Gastrocnemius medialis (tissue), 4 donors: Measurements from ENCODE around the gene SPTBN1. TPM values are rescaled to one million over a fixed set of nuclear protein-coding genes. Genes with fewer than 3 reads are reported as not detected.
A peak's percentile ranks its signal among the peaks of the same experiment; 100 is the strongest.

ENCODE experiments used
- ATAC-seq, 2 donors: fragments of 150-250 bp; one replicate each; pipeline ENCODE4 v1.9.1; 2016
- DNase-seq, 2 donors: peaks; one replicate each; pipeline ENCODE4 v3.0.0-alpha.2; 2019
- H3K27ac ChIP-seq, 4 donors: fragments of 200-600 bp; sonication (generic); 1 replicate in 1 of 4; 2 replicates in 3 of 4; pipeline ENCODE4 v1.5.1; 2016 to 2018; ENCODE audit warnings: mild to moderate bottlenecking in 2 of 4, moderate library complexity in 1 of 4
- H3K27me3 ChIP-seq, 3 donors: fragments of 200-600 bp; sonication (generic) in 2 of 3; 1 replicate in 1 of 3; 2 replicates in 2 of 3; pipeline versions ENCODE4 v1.5.1 to v1.6.0; 2016 to 2019; ENCODE audit warnings: mild to moderate bottlenecking in 1 of 3, moderate library complexity in 1 of 3
- H3K36me3 ChIP-seq, 2 donors: fragments of 200-600 bp; sonication (generic) in 1 of 2; one replicate each; pipeline ENCODE4 v1.5.1; 2017 to 2018
- H3K4me1 ChIP-seq, 2 donors: fragments of 200-600 bp; sonication (generic) in 1 of 2; one replicate each; pipeline ENCODE4 v1.5.1; 2016 to 2017; ENCODE audit warnings: mild to moderate bottlenecking in 2 of 2
- H3K4me3 ChIP-seq, 4 donors: fragments of 200-600 bp; sonication (generic) in 3 of 4; 1 replicate in 1 of 4; 2 replicates in 3 of 4; pipeline ENCODE4 v1.5.1; 2016 to 2019; ENCODE audit warnings: mild to moderate bottlenecking in 2 of 4
- H3K9me3 ChIP-seq, 3 donors: fragments of 200-600 bp; sonication (generic) in 2 of 3; 1 replicate in 1 of 3; 2 replicates in 2 of 3; pipeline ENCODE4 v1.5.1; 2016 to 2019
- POLR2A ChIP-seq, 2 donors: fragments of 450-650 bp; IDR thresholded peaks; one replicate each; pipeline ENCODE4 v1.6.1; 2017; ENCODE audit warnings: antibody characterized with exemption in 2 of 2, mild to moderate bottlenecking in 2 of 2, moderate library complexity in 2 of 2
- in situ Hi-C, 4 donors: fragments of 200-750 bp; cut with MboI; loops; one replicate each; pipeline versions ENCODE4 v1.15.0 to v1.8.0; 2017; ENCODE audit warnings: low sequenced_read_pairs in 4 of 4
- intact Hi-C: fragments of 100-400 bp; cut with DNase I; formaldehyde crosslinking; loops from one replicate; pipeline ENCODE4 v1.15.1; 2023; ENCODE audit warnings: low total_unique reads
- total RNA-seq, 4 donors: library from RNA; depleted of rRNA; stranded (reverse); fragments of >200 nt; gene quantifications; one replicate each; pipeline versions ENCODE4 v1.1.0 to v1.2.3, GENCODE V29; 2016
- TF ChIP-seq, protein P1 (sequence below), 5 experiments: fragments of 450-650 bp in 3 of 5; fragments of 200-600 bp in 2 of 5; sonication (generic) in 2 of 5; IDR thresholded peaks in 4 of 5; conservative IDR thresholded peaks in 1 of 5; 1 replicate in 4 of 5; 2 replicates in 1 of 5; pipeline ENCODE4 v1.5.1; 2016 to 2019; ENCODE audit warnings: antibody characterized with exemption in 5 of 5, mild to moderate bottlenecking in 3 of 5, moderate library complexity in 3 of 5

The SPTBN1 gene
- total RNA-seq, 4 donors from 2014 or later, result 107 to 191 (median 119) TPM

DNA sequence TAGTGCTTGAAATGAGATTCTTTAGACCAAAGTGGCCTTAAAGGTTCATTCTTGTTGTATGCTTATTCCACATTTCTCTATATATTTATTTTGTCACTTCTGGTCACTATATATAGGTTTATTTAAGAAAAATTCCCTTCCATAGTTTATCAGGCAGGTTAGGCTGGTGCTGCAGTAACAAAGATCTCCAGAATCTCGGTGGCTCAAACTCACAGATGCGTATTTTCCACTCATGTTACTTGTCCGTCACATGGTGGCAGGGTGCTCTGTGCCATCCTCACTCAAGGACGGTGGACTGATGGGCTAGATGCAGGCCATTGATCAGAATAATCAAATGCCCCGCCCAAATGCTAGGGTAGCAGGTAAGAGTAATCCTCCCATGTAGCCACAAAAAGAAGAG is 19.8 kb downstream of the SPTBN1 start:
- H3K4me3 ChIP-seq, result no peak overlapping the region
- no peaks in the 10 kb centered on the region for H3K27me3 ChIP-seq
- H3K36me3 ChIP-seq, result no peaks in the 10 kb centered on the region
- in situ Hi-C loops, result no loop called here
- H3K27ac ChIP-seq, result peak overlapping the region in 2 of 4 donors; percentile 14 to 50
- ATAC-seq, result no peak
- intact Hi-C loops, result no loop called here
- TF ChIP-seq, protein P1, sequence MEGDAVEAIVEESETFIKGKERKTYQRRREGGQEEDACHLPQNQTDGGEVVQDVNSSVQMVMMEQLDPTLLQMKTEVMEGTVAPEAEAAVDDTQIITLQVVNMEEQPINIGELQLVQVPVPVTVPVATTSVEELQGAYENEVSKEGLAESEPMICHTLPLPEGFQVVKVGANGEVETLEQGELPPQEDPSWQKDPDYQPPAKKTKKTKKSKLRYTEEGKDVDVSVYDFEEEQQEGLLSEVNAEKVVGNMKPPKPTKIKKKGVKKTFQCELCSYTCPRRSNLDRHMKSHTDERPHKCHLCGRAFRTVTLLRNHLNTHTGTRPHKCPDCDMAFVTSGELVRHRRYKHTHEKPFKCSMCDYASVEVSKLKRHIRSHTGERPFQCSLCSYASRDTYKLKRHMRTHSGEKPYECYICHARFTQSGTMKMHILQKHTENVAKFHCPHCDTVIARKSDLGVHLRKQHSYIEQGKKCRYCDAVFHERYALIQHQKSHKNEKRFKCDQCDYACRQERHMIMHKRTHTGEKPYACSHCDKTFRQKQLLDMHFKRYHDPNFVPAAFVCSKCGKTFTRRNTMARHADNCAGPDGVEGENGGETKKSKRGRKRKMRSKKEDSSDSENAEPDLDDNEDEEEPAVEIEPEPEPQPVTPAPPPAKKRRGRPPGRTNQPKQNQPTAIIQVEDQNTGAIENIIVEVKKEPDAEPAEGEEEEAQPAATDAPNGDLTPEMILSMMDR (IDR thresholded peaks at IDR 0.05 in 4 of 5, conservative IDR thresholded peaks at IDR 0.05 in 1 of 5), result no peak
- TF ChIP-seq POLR2A (IDR thresholded peaks at IDR 0.05), result no peak
- DNase-seq, result no peak
- no peaks in the 10 kb centered on the region for H3K9me3 ChIP-seq
- H3K4me1 ChIP-seq, result peaks cover 35 to 80% of the 10 kb centered on the region in 2 donors

DNA sequence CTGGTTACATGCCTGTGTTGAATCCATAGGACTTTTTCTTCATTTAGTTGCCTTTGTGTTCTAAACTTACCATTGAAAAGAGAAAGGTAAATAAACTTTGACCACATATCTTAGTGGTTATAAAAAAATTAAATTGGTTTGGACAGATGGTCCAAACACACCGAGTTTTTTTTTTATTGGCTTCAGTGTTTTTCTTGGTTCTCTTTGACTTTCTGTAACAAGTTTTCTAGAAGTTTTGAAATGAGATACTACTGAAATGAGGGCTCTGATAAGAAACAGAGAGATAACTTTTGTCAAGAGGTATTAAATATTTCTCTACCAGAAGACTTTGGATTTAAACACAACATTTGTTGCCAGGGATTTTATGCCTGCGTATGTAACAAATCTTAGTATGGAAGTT is 20.7 kb downstream of the SPTBN1 start:
- in situ Hi-C loops, result no loop called here
- ATAC-seq, result no peak
- Histone ChIP-seq H3K4me3 (no peak overlapping the region), H3K36me3 (no peaks in the 10 kb centered on the region), H3K9me3 (no peaks in the 10 kb centered on the region), H3K27ac (peak overlapping the region; percentile 23 to 50 (median 40)), H3K4me1 (peaks cover 30 to 80% of the 10 kb centered on the region in 2 donors), H3K27me3 (no peaks in the 10 kb centered on the region)
- no peak for TF ChIP-seq POLR2A (IDR thresholded peaks at IDR 0.05)
- TF ChIP-seq, protein P1 (IDR thresholded peaks at IDR 0.05 in 4 of 5, conservative IDR thresholded peaks at IDR 0.05 in 1 of 5), result no peak
- intact Hi-C loops, result no loop called here
- DNase-seq, result no peak

DNA sequence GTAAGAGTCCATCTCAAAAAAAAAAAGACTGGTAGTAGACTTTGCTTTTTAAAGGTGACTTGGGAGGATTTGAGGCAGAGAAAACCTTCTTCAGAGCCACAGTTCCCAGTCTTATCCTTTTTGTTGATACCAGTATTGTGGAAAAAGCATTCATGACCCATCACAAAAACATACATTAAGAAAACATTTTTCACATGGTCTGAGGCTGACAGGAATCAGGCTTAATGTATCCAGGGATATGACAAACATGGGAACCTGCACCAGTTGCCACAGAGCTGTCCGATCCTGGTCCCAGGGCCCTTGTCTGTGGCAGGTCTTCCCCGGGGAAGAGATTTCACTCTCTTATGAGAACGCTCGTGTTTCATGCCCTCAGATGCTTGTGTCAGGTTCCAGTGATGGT is 21.8 kb downstream of the SPTBN1 start:
- intact Hi-C loops (no loop called here), in situ Hi-C loops (no loop called here)
- Histone ChIP-seq H3K27me3 (no peaks in the 10 kb centered on the region), H3K36me3 (no peaks in the 10 kb centered on the region), H3K27ac (peak overlapping the region; percentile 35 to 52 (median 47)), H3K4me1 (peaks cover 39 to 84% of the 10 kb centered on the region in 2 donors), H3K9me3 (no peaks in the 10 kb centered on the region), H3K4me3 (no peak overlapping the region)
- DNase-seq (no peak), ATAC-seq (no peak)
- no peak for TF ChIP-seq POLR2A (IDR thresholded peaks at IDR 0.05)
- TF ChIP-seq, protein P1 (IDR thresholded peaks at IDR 0.05 in 4 of 5, conservative IDR thresholded peaks at IDR 0.05 in 1 of 5), result no peak

DNA sequence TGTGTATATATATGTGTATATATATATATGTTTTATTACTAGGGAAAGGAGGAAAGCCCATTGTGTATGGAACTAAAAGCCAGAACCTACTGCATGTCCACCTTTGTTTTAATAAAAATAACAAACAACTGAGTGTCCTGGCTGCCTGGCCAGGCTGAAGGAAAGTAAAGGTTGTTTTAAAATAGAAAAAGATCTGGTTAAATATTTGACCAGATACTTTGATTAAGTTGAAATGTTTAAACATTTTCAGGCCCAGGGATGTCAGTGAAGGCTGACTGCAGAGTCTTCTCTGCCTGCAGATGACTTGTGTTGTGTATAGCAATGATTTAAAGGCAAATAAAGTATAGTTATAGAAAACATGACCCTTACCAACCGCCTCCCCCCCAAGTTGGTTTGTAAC is 22.8 kb downstream of the SPTBN1 start:
- Histone ChIP-seq H3K4me3 (no peak overlapping the region), H3K9me3 (no peaks in the 10 kb centered on the region), H3K36me3 (no peaks in the 10 kb centered on the region), H3K4me1 (peaks cover 47 to 85% of the 10 kb centered on the region in 2 donors), H3K27ac (peak overlapping the region; percentile 24 to 58 (median 51)), H3K27me3 (no peaks in the 10 kb centered on the region)
- DNase-seq, result no peak
- no peak for ATAC-seq
- TF ChIP-seq, protein P1 (IDR thresholded peaks at IDR 0.05 in 4 of 5, conservative IDR thresholded peaks at IDR 0.05 in 1 of 5), result no peak
- in situ Hi-C loops, result no loop called here
- intact Hi-C loops, result no loop called here

DNA sequence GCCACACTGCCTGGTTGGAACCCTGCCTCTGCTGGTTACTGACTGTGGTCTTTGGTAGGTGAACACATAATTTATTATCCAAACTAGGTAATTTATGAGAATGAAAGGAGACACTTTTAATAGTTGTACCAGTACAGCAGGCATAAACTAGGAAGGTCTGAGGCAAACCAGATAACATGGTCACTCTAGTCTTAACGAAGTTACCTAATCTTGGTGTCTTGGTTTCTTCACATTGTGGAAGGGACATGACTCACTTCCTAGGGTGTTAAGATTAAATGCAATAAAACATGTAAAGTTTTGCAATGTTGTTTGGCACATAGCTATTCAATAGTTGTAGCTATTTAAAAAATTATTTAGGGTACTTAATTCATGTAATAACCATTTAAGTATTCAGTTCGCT is 23.3 kb downstream of the SPTBN1 start:
- ATAC-seq, result peak; percentile 59 to 74
- Histone ChIP-seq H3K27me3 (no peaks in the 10 kb centered on the region), H3K27ac (peak overlapping the region; percentile 24 to 78 (median 67)), H3K4me3 (no peak overlapping the region), H3K4me1 (peaks cover 50 to 86% of the 10 kb centered on the region in 2 donors), H3K36me3 (no peaks in the 10 kb centered on the region), H3K9me3 (no peaks in the 10 kb centered on the region)
- intact Hi-C loops (no loop called here), in situ Hi-C loops (no loop called here)
- TF ChIP-seq POLR2A (IDR thresholded peaks at IDR 0.05), result no peak
- DNase-seq, result no peak
